Effector CD4-positive, alpha-beta T cell (primary cell): Measurements from ENCODE around the gene GPR176.
"Not testable (repeated sequence)": the region's sequence is repeated elsewhere in the genome, so short reads cannot be mapped to it uniquely, and the experiment has no call there.

ENCODE experiments used
- DNase-seq: peaks from one replicate; pipeline ENCODE4 v3.0.0-alpha.2; 2020

GPR176 gene

DNA sequence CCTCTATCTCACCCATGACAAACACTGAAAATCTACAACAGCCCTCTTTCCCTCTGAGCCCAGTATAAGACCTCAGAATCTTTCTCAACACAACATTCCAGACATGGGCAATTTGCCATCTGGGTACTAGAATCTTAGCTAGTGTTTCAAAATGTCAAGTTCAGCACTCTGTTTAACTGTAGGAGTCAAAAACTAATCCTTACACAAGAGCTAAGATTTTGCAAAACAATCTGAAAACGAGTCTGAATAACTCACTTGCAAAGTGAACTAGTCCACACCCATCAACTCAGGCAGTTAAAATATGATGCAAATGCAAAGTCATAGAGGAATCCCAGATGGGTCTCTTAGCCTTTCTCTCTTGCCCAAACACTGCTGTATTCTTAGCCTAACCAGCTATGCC is 67.8 kb downstream of the GPR176 start:
- no peak for DNase-seq

DNA sequence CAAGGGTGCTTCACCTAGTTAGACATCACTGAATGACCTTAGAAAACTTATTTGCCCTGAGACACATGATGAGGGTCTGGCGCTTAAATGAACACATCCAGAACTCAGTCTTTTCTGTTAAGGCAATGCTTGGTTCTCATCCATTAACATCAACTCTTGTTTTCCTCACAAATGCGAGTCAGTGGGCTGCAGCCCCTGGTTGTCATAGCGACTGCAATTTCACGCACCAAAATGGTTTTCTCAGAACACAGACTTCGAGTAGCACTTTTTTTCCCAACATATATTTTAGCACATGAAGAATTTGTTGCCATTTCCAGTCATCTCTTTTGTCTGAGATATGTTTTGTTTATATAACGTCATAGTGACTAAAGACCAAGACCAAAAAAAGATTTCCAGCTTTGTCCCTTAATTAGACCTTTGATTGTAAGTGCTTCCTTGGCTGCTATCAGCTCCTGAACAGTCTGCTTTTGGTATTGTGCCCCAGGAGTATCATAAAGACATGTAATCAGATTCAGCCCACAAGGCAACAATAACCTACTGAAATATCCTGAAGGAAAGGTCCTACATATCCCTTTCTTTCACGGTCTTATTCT is 68.5 kb downstream of the GPR176 start:
- no peak for DNase-seq

DNA sequence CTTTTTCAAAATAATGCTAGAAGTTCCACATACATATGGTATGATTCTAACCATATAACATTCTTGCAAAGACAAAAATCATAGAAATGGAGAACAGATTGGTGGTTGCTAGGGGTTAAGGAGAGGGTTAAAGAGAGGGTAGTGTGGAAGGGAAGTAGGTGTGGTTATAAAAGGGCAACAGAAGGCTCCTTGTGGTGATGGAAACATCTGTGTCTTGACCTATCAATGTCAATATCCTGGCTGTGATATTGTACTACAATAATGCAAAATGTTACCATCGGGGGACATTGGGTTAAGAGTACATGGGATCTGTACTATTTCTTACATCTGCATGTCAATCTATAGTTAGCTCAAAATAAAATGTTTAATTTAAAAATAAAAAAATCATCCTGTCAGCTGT is 69.6 kb downstream of the GPR176 start:
- no peak for DNase-seq

DNA sequence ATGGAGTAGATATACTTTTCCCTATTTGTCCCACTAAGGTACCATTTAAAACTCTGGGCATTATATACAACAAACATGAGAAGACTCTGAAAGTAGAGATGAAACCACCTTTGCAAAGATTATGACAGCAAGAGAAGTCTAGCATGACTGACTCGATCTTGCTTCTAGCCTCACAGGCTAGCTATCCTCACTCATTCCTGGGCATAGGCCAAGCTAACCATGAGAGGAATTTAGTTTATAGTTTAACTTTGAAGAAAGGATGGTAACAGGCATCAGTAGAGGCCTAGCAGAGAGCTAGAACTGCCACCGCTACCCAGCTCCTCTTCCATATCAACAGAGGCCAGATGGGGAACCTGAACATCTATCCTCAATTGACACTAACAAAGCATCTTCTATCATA is 74.0 kb downstream of the GPR176 start:
- DNase-seq, result no peak

DNA sequence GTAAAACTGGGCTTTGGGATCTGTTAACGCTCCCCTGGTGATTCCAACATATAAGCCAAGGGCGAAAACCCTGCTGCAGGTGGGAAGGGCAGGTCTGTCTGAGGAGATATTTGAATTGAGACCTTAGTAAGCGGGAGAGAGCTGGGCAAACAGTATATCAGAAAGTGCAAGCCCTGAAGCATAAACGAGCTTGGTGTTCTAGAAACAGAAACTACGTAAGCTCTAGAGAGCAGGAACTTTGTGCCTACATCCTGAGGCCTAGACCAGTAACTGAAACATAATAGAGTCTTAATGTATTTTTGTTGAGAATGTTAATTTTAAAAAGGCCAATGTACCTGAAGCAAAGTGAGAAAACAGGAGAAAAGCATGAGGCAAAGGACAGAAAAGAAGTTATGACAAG is 74.5 kb downstream of the GPR176 start:
- DNase-seq, result no peak

DNA sequence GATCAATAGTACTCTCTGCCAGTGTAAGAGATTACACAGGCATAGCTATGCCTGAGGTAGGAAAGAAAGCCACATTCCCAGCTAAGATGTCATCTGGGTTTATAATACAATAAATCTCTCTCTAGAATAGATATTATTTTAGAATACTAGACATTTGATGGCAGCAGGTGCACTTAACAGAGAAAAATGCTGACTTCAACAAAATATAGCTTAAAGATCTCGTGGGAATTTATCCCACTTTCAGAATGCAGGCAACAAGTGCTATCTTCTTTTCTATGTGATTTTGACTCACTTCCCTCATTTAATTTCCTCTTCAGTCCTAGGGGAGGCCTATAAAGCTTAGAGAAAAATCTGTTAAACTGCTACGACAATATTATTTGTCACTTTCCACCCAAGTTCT is 76.5 kb downstream of the GPR176 start:
- no peak for DNase-seq

DNA sequence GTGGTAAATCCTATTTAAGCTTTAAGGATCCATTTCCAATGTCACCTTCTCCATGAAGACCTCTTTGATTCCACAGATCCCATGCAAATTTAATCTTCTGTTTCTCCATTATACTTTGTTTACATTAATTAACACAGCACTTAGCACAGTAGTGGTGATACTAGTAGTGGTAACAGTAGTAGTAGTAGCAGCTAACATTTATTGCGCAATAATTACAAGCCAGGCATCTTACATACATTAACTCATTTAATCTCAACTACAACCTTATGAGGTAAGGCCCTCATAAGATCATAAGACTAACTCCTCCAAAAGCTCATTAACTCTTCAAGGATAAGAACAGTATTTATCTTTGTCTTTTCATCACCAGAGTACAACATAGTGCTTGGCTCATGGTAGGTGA is 82.6 kb downstream of the GPR176 start:
- no peak for DNase-seq

DNA sequence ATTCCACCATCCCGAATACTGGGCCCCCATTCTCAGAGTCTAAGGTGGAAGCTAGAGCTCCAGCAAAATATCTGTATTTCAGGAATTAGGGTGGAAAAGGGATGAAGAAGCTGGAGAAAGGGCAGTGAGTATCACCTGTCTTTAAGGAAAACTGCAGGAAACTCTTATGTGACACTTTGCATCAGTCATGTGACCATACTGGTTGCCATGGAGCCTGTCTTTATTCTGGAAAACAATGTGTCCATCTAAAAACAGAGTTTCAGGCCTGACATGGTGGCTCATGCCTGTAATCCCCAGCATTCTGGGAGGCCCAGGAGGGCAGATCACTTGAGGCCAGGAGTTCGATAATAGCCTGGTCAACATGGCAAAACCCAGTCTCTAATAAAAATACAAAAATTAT is 84.5 kb downstream of the GPR176 start:
- no peak for DNase-seq

DNA sequence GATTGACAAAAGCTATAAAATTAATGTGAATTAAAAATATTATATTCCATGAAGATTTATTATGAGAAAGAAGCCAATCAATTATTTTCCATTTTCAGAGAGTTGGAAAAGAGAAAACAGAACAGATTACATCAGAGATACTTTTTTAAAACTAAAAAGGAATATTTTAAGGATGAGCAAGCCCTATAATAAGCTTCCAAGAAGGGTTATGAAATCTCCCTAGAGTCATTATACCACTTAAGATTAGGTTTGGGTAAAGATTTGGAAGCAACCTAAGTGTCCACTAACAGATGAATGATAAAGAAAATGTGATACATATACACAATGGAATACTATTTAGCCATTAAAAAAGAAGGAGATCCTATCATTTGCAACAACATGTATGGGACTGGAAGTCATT is 85.8 kb downstream of the GPR176 start:
- DNase-seq, result no peak

DNA sequence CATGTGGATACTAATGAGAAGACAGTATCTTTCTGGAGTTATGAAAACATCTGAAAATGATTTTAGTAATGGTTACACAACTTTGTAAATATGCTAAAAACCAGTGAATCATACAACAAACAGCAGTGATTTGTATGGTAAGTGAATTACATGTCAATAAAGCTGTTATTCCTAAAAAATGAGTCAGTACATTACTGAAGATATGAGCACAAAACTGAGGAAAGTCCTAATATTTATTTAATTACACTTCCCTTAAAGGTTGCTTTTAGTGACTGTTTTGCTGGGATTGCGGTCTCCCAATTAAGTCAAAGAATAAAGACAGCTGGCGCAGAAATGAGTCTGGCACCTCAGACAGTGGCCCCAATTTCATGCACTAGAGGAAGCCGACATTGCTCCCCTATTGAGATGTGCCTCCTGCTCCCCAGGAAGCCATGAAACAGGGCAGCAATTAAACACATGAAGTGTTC is 86.5 kb downstream of the GPR176 start:
- no peak for DNase-seq

DNA sequence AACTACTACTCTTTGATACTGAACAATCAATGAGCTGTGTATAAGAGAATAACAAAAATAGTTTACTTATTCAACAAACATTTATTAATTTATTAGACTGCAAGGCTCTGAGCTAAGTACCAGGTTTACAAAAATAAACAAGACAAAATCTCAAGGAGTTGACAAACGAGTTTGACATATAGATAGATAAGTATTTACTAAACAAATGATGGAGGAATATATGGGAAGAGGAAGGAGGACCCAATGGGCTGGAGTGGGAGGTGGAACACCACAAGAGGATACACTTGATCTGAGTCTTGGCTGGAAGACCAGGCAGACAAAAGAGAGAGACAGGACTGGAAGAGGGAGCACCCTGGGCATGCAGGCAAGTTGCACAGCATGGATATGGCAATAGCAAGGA is 89.9 kb downstream of the GPR176 start:
- DNase-seq, result no peak

DNA sequence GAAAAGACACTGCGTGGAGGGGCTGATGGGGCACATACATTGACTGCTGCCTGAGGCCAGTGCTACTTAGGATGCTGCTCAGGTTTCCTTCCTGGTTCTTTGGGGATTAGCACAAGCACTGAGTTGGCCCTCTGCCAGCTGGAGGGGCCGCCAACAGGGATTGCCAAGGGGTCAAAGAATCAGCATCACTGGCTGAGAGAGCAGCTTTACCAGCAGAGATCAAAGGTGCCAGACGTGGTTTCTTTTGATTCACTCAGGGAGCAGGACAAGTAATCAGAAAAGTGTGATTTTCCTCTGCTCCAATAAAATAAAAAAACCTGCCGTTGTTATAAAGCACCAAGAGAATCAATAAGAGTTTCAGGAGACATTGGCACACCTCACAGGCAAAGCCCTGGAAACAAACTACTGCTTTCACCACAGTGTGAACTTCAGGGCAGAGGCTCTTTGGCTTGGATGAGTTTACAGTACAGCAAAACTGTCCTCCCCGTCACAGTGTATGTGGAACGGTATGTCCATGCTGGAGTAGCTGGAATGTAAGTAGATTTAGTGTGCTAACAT is 91.6 kb downstream of the GPR176 start:
- no peak for DNase-seq

DNA sequence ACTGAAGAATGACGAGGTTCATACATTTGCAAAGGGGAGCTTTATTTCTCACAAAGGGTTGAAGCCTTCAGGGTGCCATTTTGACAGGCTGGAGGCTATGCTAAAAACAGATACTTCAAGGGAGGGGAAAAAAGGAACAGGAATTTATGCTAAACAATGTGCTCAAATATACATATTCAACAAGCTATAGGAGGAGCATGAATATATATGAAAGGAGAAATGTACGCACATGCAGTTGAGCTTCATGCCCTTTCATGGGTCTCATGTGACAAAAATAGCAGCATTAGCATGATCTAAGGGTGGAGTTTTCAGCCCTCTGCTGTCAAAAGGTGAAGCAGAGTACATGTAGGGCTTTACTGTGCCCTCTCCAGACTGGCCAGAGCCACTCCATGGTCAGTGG is 93.1 kb downstream of the GPR176 start:
- no peak for DNase-seq

DNA sequence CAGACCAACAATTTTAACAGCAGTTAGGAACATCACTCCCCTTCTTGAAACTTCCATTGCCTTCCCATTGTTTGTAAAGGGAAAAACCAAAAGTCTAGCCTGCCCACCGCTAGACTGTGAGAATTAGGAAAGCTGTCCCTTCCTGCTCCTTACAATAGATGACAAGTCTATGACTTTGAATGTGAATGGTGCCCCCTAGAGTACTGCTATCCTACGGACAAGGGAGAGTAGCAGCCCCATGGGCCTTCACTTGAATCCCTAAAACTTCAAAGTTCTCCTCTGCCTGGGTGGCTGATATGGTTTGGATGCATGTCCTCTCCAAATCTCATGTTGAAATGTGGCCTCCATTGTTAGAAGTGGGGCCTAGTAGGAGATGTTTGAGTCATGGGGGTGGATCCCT is 96.4 kb downstream of the GPR176 start:
- DNase-seq, result no peak

DNA sequence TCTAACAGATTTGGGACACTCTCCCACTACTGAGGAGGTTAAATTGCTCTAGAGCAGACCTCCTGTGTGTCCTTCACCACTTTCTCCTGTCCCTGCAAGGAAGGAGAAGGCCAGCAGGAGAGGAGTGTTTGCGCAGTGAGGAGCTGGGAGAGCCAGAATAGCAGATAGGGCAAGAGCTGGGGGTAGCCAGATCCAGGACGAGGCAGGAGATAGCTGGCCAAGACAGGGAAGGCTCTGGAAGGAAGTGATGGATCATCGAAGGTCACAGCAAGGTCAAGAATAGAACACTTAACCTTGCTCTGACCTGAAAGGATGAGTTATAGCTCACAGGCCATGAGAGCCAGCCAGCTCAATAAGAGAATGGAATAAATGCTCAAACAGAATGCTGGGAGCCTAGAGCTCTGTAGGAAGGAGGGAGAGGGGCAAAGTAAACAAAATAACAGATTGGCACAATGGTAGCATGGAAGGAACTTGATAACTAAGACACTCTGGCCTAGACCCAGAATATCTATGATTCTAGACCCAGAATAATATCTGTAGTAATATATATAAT is 99.9 kb downstream of the GPR176 start:
- DNase-seq, result no peak

DNA sequence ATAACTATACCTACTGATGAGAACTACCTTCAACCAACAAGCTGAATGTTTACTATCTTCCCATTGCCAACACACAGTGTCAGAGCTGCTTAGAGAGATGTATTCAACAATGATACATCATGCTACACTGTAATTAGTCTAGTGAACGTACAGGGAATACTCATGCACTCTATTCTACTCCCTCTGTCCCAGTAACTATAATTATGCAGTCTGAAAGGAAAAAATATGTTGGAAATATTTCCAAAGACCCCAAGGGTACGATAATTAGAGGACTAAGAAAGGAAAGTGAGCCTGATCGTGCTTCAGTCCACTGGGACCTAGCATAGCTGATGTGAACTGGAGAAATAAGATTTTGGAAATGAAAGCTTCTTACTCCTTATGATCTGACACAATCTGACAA is 100.5 kb downstream of the GPR176 start:
- DNase-seq, result no peak

DNA sequence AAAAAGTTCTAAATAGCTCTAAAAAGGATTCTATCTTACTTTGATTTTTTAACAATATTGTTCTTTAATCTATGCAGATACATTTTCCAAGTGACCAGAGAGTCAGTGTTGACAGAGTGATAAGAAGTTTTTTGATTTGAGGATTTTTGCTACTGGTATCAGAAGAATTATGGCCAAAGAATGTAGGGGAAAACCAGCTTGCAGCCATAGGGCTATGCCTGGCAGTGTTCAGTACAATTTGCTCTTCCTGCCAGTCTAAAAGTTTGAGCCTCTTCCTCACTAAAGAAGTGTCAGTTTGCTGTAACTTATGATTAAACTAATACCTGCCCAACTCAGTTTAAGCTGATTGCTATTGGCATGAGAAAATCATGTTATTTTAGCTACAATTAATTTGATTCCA is 102.2 kb downstream of the GPR176 start:
- no peak for DNase-seq

DNA sequence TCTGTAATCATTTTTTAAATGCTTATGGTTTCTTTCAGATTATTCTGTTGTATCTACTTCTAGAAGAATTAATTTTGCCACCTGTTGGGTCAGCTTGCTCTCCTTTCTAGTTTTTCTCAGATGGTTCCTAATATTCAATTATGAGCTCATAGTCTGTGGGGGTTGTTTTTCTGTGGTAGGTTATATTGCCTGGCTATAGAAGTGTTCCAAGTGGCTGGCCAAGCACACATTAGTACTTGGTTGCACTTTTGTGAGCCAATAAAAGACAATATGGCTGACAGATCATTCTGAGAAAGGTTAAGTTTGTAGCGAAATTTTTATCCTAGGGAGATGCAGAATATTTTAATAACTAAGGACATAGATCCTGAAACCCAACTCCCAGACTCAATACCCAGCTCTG is 105.6 kb downstream of the GPR176 start:
- DNase-seq, result no peak

DNA sequence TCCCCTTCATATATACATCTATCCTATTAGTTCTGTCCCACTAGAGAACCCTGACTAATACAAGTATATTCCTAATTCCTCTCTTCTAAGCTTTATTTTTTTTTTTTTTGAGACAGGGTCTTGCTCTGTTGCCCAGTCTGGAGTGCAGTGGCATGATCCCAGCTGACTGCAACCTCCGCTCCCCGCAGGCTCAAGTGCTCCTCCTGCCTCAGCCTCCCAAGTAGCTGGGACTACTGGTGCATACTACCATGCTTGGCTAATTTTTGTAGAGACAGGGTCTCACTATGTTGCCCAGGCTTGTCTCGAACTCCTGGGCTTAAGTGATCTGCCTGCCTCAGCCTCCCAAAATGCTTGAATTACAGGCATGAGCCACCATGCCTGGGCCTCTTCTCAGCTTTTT is 107.4 kb downstream of the GPR176 start:
- DNase-seq, result not testable (repeated sequence)

DNA sequence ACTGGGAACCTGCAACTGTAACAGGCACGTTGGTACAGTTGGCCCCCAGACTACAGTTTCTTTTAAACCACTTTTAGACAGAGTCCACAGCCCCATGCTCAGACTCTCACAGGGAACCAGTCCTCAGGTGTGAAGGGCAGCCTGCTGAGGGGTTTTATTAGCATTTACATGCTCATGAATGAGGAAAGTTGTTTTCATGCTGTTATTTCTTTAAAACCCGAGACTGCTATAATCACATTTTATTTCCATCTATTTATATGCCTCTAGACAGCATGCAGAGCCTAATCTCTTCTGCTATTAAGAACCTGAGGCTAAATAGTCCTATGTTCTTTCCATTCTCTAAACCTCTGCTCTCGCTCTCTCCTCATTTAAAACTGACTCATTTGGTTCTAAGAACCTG is 111.2 kb downstream of the GPR176 start:
- DNase-seq, result no peak

DNA sequence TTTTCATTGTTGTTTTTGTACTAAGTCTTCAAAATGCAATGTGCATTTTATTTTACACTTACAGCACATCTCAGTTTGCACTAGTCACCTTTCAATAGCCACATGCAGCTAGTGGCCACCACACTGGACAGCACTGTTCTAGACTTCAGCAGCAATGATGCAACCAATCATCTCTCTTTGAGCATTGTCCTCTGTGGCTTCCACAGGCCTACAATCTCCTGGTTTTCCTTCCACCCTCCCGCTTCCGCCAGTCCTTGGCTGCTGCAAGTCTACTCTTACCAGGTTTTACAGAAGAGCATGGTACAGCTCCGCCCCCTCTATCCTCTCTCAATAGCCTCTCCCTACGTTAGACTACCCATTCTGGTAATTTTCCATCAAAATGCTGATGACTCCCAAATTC is 112.3 kb downstream of the GPR176 start:
- DNase-seq, result no peak

DNA sequence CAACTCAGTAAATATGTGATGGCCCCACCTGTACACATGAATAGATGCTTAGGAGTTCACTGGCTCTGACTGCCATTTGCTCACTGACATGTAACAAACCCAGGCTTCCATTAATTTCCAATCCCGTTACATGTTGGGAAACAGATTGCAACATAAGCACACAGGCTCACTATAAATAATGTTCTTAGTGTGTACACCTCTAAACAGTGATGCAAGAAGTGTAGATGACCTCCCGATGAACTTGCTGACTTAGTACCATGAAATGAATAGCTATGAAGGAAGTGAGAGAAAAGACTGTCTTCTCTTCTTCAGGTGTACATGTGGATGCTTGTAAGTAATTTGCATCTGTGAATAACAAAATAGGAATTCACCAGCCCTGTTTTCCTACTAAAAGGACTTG is 116.0 kb downstream of the GPR176 start:
- no peak for DNase-seq

DNA sequence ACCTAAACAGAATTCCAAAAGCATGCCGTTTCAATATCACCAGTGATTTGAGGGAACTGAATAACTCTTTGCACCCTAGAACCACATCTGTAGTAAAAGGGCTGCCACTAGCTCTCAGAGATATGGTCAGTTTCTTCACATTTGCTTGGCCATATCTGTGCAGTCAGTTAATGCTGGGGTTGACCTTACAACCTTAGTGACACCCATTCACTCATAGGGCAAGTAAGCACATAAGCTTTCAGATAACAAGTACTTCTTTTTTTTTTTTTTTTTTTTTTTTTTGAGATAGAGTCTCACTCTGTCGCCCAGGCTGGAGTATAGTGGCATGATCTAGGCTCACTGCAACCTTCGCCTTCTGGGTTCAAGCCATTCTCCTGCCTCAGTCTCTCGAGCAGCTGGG is 117.0 kb downstream of the GPR176 start:
- DNase-seq, result no peak

DNA sequence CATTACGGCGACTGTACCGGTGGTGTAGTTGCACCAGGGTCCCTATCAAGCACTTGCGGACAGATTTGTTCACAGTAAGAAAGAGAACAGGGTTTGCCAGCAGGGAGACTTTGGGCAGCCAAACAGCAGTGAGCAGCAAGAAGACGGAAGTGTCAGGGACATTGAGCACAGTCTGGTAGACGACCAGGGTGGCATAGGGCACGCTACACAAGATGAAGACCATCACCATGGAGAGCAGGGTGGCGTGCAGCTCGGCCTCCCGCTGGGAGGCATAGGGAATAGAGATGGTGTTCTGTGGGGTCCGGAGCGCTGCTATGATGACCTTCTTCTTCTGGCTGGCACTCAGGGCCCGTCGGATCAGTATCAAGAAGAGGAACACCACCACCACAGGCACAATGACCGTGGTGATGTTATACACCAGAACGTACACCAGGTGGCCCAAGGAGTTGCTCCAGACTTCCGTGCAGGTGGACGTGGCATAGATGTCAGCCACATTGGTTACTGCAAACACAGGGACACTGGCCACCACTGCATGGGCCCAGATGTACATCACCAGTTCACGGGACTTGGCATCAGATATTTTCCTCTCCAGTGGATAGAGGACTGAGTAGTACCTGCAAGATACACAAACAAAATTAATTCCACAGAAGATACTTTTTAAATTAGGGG is 118.3 kb downstream of the GPR176 start:
- no peak for DNase-seq
